ENCODE measurements around the gene SPSB1.

Gene SPSB1

DNA sequence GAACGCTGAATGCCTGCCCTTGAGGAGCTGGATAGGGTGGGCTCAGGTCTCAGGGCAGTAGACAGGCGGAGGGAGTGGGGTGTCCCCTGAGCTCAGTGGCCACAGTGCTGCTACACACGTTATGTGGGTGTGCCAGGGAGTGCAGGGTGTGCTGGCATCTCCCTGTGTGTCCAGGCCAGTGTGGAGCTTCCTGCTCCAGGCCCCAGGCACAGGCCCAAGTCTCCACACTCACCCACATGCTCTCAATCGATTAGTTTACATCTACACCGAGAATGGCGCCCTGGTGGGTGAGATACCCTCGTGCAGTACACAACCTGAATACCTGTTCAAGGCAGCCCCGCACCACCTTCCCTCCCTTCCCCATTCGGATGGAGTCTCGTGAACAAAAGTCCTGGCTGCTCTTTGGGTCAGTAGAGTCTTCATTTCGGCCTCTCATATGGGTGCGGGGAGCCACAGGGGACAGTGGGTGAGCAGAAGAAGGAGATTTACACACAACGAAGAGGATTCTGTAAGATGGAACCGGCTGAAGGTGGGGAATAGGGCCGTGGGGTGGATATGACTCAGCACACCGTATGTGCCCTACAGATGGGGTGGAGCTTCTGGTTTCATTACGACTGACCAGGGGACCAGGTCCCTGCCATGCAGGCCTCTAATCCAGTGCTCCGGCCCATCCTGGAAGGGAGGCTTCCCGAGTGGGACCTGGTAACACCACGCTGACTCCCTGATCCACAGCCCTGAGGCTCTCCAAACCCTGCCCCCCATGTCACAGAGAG lies 93.3 kb downstream of the SPSB1 start:
- DNase-seq (ENCODE audit: low read depth in 2 of 3, low spot score in 2 of 3): no peak

DNA sequence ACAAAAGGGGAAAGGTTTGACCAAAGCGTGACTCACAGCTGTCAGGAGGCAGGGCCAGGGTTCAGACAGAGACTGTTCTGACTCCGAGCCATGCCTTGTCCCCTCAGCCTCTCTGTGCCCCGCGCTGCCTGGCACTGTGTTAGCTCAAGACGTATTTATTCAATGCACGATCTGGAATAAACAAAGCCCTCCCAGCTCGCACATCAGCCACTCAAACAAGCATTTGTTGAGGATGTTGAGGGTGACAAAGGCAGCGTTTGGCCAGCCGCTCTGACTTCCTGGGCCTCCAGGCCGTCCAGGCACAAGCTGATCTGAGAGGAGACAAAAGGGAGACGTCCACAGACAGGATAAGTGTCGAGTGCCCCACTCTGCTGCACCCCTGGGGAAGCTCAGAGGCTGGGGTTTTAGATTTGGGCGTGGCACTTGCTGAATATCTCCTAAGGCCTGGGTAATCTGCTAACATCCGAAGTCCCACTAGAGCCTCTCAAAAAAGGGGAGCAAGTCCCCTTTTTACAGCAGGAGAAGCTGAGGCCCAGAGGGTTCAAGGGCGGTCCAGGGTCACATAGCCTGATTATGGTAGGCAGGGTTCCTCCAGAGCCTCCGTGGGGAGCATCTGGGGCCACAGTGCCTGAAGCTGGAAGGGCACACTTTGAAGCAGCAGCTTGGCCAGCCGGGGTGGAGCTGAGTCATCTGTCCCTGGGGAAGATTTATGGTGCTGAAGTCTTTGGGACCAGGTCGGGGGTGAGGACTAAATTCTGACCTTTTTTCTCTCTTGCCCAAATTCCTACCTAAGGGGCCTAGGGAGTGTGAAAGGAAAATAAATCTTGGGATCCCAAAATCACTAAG lies 95.9 kb downstream of the SPSB1 start:
- no peak for DNase-seq (ENCODE audit: low read depth in 2 of 3, low spot score in 2 of 3)

DNA sequence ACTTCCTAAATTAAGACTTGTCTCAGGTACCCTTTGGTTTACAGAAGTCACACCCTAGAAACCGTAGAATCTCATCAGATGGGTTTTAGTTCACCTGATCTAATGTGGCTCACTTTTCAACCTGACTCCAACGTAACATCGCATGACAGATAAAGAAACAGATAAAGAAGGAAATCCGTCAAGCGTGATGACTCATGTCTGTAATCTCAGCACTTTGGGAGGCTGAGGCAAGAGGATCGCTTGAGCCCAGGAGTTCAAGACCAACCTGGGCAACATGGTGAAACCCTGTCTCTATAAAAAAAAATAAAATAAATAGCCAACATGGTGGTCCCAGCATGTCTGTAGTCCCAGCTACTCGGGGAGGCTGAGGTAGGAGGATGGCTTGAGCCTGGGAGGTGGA lies 97.3 kb downstream of the SPSB1 start:
- no peak for DNase-seq (ENCODE audit: low read depth in 2 of 3, low spot score in 2 of 3)

DNA sequence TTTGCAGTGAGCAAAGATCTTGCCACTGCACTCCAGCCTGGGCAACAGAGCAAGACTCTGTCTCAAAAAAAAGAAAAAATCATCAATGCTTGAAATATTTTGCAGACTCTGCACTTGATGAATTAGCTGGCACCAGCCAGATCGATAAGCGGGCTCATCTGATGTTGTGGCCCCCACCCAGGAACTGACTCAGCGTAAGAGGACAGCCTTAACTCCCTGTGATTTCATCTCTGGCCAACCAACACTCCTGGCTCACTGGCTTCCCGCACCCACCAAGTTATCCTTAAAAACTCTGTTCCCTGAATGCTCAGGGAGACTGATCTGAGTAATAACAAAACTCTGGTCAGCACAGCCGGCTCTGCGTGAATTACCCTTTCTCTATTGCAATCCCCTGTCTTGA lies 98.9 kb downstream of the SPSB1 start:
- DNase-seq (ENCODE audit: low read depth in 2 of 3, low spot score in 2 of 3): no peak

DNA sequence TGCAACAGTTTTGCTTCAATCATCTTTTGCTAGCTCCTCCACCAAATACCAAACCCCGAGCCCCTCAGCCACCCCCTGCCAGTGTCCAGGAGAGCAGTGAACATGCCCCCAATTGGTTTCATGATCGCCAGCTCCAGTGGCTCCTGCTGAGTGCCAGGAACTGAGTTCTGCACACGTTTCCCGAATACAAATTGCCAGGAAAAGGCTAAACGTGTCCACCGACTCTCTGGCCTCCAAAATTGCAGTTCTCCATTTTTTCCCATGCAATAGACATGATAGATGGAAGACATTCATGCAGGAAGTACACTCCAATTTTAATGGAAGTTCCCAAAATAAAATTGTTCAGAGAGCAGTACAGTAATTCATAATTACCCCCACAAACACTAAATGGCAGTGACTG lies 101.3 kb downstream of the SPSB1 start:
- no peak for DNase-seq (ENCODE audit: low read depth in 2 of 3, low spot score in 2 of 3)

DNA sequence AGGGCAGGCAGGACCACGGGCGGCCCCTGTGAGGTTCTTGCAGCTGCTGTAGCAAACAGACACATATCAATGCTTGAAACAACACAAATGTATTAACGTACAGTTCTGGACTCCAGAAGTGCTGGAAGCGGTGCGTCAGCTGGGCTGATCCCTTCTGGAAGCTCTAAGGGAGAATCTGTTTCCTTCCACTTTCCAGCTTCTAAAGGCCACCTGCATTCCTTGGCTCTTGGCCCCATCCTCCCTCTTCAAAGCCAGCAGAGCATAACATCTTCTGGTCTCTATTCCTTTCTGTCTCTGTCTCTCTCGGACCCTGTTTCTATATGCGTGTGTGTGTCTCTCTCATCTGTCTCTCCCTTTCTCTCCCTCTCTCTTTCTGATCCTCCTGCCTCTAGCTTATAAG lies 102.3 kb downstream of the SPSB1 start:
- no peak for DNase-seq (ENCODE audit: low read depth in 2 of 3, low spot score in 2 of 3)

DNA sequence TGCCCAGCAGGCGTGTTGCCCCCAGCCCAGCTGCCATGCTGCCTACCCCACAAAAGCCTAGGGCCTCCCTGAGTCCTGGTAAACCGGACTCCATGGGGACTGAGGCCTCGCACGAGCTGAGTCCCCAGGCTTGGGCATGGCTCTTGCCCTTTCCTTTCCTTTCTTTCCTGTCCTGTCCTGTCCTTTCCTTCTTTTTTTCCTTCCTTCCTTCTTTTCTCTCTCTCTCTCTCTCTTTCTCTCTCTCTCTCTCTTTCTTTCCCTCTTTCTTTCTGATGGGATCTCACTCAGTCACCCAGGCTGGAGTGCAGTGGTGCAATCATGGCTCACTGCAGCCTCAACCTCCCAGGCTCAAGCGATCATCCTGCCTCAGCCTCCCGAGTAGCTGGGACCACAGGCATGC lies 104.4 kb downstream of the SPSB1 start:
- DNase-seq (ENCODE audit: low read depth in 2 of 3, low spot score in 2 of 3): no peak

DNA sequence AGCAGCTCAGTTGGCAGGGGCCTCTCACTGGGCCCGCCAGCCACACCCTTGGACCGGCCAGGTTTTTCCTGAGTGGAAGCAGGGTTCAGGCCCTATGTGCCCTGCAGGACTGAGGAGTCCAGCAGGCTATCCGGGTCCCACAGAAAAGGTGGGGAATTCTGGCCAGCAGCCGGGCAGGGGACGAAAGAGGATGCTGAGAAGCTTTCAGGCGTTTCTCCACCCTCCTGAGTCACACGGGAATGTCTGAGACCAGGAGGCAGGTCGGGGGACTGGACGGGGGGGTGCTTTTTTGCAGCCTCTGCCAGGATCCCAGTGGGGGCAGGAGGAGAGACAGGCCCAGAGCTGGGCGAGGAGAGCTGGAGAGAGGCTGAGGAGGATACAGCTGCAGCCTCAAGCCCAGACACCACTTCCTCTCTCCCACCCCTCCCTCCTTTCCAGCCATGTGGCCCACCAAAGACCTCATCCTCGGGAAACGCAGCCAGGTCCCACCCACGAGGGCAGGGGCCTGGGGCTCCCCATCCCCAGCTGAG lies 105.4 kb downstream of the SPSB1 start:
- no peak for DNase-seq (ENCODE audit: low read depth in 2 of 3, low spot score in 2 of 3)

DNA sequence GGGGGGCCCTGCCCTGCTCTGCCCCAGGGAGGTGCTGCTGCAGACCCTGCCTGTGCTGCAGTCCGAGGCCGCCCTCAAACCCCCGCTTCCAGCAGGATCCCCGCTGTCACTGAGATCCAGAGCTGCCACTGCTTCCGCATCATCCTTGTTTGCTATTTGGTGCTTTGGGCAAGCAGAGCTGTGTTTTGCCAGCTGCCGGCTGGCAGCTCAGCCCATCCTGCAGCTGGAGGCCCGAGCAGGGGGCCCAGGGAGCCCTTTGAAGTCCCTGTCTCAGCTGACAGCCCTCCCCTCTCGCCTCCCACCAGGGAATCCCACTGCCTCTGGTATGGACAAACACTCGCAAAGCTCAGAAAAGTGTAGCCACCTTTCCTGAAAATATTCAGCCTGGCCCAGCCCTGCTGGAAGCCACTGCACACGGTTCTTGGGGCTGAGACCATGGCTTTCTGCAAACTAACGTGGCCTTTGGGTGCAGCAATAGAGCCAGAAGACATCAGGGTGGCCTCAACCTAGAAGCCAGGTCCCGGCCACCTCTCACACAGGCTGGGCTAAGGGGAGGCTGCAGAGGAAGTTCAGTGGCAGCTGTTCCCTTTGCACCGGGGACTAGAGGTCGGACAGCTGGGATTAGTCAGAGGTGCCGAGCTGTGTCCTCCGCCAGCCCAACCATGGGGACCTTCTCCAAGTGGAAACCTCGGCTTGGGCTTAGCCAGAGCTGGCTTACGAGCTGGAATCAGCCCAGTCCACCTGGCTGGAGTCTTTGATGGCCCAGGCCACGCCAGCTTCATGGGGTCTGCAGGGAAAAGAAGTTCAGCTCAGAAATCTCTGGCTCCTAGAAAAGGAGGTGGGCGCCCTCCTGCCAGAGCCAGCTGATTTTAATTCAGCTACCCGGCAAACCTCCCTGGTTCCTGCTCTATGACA lies 107.1 kb downstream of the SPSB1 start:
- no peak for DNase-seq (ENCODE audit: low read depth in 2 of 3, low spot score in 2 of 3)

DNA sequence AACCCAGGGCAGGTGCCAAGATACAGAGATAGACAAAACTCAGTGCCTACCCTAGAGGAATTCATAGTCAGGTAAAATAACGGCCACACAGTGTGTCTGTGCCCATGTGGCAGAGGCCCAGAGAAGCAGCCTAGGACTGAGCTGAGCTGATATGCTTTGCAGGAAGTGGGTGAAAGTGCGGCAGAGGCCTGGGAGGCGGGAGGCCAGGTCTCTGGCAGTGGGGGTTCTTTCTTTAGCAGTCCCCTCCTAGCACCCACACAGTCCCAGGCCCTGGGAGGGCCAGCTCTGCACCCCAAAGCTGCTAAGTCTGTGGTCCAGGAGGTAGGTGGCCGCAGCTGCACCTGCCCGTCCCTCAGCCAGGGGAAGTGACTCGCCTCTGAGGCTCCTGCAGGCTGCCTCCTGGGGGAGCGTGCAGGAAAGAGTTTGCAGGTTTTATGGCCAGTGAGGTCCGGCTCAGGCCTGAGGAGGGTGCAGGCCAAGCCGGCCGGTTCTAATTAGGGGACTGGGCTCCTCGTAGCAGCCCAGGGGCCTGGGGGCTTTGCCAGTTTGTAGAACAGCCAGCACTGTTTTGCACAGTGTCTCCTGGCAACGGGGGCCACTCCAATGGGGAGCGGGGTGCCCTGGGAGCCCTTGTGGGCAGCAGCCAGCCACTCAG lies 107.9 kb downstream of the SPSB1 start:
- DNase-seq (ENCODE audit: low read depth in 2 of 3, low spot score in 2 of 3): no peak

DNA sequence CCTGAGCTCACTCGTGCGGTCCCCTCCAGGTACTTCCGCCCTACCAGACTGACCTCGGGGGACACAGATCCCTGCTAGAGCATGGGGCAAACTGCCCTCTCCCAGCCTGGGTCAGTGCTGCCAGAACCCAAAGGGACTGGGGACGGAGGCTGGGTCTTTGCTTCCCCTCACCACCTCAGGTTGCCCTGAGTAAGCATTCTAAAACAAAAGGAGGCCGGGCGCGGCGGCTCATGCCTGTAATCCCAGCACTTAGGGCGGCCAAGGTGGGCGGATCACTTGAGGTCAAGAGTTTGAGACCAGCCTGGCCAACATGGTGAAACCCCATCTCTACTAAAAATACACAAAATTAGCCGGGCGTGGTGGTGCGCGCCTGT lies 108.4 kb downstream of the SPSB1 start:
- no peak for DNase-seq (ENCODE audit: low read depth in 2 of 3, low spot score in 2 of 3)

DNA sequence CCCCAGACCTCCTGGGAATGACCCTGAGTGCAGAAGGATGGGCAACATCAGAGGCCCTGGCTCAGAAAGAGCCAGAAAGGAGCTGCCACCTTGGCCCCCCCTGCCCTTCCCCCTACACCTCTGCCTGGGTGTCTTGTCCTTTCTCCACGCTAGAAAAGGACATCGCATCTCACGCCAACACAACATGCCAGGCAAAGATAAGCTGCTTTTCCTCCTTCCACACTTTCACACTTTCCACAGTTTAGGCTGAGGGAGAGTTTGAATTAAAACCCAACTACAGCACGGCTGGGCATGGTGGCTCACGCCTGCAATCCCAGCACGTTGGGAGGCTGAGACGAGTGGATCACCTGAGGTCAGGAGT lies 109.5 kb downstream of the SPSB1 start:
- no peak for DNase-seq (ENCODE audit: low read depth in 2 of 3, low spot score in 2 of 3)

DNA sequence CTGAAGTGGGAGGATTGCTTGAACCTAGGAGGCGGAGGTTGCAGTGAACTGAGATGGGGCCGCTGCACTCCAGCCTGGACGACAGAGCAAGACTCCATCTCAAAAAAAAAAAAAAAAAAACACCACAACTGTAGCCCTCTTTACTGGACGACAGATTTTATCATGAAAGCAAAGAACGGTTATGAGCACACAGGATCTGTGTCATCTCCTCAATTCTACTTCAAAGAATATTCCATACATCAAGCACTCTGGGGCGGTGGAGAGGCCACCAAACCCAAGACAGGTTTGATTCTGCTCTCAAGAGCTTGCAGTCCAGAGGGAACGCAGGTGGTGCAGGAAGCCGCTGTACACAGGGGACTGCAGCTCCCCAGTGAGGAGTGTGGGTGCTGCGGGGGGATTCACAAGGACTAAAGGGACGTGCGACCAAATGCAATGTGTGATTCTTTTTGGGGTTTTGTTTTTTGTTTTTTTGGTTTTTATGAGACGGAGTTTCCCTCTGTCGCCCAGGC lies 110.1 kb downstream of the SPSB1 start:
- DNase-seq (ENCODE audit: low read depth in 2 of 3, low spot score in 2 of 3): no peak

DNA sequence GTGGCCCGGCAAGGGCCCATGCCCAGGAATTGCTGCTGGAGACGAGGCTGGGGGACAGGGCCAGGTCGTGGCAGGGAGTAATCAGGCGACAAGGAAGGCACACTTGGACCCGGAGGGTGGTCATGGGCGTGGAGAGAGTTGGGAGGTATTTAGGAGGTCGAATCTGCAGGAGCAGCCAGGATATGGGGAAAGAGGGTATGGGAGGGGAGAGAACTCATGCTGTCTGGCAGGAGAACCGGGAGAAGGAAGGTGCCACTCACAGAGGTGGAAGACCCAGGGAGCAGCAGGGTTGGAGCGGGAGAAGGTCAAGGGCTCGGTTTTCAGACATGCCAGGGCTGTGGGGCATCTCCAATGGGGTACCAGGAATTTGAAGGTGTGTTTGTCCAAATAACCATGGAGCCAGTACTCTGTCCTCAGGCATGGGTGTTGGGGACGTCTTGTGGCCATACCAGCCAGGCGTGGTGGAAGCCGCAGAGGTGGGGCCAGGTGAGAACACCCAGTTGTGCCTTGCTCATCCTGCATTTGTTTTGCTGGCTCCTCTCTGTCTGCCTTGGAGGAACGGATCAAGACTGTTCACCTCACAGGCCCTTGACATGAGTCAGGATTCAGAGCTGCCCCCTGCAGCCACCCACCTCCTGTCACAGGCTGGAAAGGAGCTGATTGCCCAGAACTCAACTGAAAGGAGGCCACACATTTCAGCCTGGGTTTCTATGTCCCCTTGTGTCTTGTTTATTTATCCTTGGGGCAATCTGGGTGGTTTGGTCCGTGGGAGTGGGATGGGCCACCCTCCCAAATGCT lies 111.6 kb downstream of the SPSB1 start:
- DNase-seq (ENCODE audit: low read depth in 2 of 3, low spot score in 2 of 3): no peak

DNA sequence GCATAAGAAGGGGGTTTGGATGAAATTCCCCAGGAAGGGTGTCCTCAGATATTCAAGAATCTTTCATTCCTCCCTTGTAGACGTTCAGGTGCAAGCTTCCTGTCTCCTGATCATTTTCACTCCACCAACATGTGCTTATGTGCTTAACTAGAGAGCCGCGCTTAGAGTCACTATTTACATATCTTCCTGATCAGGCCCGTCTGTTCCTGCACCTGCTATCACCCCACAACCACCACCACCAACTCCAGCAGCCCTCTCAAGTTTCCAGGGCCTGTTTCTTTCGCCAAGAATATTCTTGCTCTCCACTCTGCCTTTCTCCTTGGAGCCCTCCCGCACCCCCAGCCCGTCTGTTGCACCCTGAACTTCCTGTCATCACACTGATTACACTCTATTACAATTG lies 113.4 kb downstream of the SPSB1 start:
- no peak for DNase-seq (ENCODE audit: low read depth in 2 of 3, low spot score in 2 of 3)

DNA sequence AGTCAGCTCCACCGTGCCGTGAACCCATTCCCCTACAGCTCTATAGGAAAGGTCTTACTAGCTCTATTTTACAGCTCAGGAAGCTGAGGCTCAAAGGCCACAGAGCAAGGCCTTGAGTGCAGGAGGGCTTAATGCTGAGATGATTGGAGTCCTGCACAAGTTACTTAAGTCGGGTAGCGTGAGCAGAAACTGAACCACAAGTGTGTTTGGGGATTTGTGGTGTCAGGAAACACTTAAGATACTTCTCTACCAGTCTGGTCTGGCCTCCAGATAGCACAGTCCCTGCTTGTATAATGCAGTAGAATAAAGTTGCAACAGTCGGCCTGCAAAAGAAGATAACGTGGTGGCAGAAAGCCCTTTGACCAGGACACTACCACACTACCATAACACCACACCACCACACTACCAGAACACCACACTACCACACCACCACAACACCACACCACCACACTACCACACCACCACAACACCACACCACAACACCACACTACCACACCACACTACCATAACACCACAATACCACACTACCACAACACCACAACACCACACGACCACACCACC lies 118.1 kb downstream of the SPSB1 start:
- no peak for DNase-seq (ENCODE audit: low read depth in 2 of 3, low spot score in 2 of 3)

DNA sequence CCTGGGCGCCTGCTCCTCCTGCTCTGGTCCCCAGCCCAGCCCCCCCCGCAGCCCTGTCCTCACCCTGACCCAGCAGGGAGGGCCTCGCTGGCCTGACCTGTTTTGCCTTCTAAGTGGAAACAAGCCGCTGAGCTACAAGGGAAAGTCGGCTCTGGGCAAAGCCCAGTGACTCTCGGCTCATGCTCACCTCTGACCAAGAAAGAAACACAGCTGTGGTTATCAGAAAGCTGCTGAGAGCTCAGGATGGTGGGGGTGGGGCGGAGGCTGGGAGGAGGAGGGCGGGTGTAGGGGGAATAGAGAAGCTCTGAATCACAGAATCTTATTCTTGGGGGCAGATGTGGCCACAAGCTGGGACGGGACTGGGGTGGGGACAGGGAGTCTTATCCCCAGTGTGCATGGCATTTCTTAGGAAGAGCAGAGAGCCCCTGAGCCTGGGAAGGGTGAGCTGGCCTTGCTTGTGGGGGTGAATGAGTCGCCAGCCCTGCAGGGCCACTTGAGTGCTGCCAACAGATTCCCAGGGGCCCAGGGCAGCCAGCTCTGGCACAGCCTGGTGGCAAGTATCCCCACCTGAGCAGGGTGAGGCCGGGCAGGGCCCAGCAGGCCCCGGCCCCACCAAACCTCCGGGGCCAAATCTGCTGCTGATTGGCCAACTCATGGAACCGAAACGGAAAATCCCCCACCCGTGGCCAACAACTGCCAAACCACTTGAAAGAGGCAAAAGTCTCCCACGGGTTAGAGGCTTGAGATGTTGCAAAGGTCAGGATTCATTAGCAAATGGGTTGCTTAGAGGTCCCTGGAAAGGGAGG lies 120.6 kb downstream of the SPSB1 start:
- DNase-seq (ENCODE audit: low read depth in 2 of 3, low spot score in 2 of 3): peak; percentile 47 to 55 (median 55)

DNA sequence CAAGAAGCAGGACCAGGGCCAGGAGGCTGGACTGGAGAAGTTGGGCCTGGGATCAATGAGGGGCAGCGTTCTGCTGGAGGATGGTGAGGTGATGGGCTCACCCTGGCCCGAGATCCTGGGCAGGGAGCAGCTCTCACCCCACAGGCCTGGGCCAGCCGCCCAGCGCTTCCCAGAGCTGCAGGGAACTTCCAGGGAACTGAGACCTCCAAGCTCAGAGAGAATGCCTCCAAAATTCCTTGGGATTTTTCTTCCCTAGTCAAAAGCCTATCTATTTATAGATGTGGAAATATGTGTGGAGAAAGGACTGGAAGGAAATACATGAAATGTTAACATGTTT lies 121.2 kb downstream of the SPSB1 start:
- DNase-seq (ENCODE audit: low read depth in 2 of 3, low spot score in 2 of 3): no peak

DNA sequence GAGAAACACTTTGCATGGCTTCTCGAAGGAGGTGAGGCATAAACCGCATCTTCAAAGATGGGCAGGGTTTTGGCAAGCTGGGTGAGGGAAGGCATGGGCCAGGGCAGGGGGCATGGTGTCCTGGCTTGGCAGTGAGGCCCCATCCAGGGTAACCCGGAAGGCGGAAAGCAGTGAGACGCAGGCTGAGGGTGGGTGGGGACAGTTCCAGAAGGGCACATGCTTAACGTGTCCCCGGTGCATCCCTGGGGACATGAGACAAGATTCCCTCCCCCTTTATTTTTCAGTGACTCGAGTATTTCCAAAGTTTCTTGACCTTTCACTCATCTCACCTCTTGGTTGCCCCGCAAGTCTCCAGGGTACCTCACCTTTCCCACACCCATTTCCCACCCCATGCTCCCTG lies 123.8 kb downstream of the SPSB1 start:
- DNase-seq (ENCODE audit: low read depth in 2 of 3, low spot score in 2 of 3): no peak
